ENCODE measurements around the gene PCDHGA9.
"Not testable (repeated sequence)": the region's sequence is repeated elsewhere in the genome, so short reads cannot be mapped to it uniquely, and the experiment has no call there.

DNA sequence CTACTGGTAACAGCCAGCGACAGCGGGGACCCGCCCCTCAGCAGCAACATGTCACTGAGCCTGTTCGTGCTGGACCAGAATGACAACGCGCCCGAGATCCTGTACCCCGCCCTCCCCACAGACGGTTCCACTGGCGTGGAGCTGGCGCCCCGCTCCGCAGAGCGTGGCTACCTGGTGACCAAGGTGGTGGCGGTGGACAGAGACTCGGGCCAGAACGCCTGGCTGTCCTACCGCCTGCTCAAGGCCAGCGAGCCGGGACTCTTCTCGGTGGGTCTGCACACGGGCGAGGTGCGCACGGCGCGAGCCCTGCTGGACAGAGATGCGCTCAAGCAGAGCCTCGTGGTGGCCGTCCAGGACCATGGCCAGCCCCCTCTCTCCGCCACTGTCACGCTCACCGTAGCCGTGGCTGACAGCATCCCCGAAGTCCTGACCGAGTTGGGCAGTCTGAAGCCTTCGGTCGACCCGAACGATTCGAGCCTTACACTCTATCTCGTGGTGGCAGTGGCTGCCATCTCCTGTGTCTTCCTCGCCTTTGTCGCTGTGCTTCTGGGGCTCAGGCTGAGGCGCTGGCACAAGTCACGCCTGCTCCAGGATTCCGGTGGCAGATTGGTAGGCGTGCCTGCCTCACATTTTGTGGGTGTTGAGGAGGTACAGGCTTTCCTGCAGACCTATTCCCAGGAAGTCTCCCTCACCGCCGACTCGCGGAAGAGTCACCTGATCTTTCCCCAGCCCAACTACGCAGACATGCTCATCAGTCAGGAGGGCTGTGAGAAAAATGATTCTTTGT, 8.0 kb upstream of the PCDHGA9 start:
- TF ChIP-seq, protein P1, sequence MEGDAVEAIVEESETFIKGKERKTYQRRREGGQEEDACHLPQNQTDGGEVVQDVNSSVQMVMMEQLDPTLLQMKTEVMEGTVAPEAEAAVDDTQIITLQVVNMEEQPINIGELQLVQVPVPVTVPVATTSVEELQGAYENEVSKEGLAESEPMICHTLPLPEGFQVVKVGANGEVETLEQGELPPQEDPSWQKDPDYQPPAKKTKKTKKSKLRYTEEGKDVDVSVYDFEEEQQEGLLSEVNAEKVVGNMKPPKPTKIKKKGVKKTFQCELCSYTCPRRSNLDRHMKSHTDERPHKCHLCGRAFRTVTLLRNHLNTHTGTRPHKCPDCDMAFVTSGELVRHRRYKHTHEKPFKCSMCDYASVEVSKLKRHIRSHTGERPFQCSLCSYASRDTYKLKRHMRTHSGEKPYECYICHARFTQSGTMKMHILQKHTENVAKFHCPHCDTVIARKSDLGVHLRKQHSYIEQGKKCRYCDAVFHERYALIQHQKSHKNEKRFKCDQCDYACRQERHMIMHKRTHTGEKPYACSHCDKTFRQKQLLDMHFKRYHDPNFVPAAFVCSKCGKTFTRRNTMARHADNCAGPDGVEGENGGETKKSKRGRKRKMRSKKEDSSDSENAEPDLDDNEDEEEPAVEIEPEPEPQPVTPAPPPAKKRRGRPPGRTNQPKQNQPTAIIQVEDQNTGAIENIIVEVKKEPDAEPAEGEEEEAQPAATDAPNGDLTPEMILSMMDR (IDR thresholded peaks at IDR 0.05): not testable (repeated sequence)
- not testable (repeated sequence) for TF ChIP-seq POLR2A (IDR thresholded peaks at IDR 0.05)

Measured in right lobe of liver (tissue), 4 donors.